Activated CD8-positive, alpha-beta T cell treated with anti-CD3 and anti-CD28 coated beads for 36 hours (primary cell): ENCODE measurements around the gene PRIM1. TPM values are rescaled to one million over a fixed set of nuclear protein-coding genes. Genes with fewer than 3 reads are reported as not detected.
A peak's percentile ranks its signal among the peaks of the same experiment; 100 is the strongest.

Experiments used
- ATAC-seq: fragments of 200-7000 bp; cut with Tn5 transposase; one replicate; pipeline ENCODE4 v1.10.0; 2021; ENCODE audit warnings: mild to moderate bottlenecking, moderate library complexity
- CTCF ChIA-PET: fragments of 350-600 bp; sonication (Branson Sonifier 250); formaldehyde crosslinking; loops from one replicate; lab custom pipeline; 2021; ENCODE audit warnings: antibody characterized with exemption; lab: Charles Lee
- POLR2A ChIA-PET: fragments of 350-600 bp; sonication (Branson Sonifier 250); formaldehyde crosslinking; loops from one replicate; lab custom pipeline; 2021; ENCODE audit warnings: antibody characterized with exemption; lab: Charles Lee
- DNase-seq: peaks from one replicate; pipeline ENCODE4 v3.0.0-alpha.2; 2020
- H3K27ac Mint-ChIP-seq: one replicate; pipeline ENCODE4 v1.8.0; 2021; ENCODE audit warnings: mild to moderate bottlenecking, mixed read lengths
- H3K27me3 Mint-ChIP-seq: one replicate; pipeline ENCODE4 v1.8.0; 2021; ENCODE audit warnings: mixed read lengths
- H3K36me3 Mint-ChIP-seq: one replicate; pipeline ENCODE4 v1.8.0; 2021; ENCODE audit warnings: low read depth, mixed read lengths
- H3K4me1 Mint-ChIP-seq: one replicate; pipeline ENCODE4 v1.8.0; 2021; ENCODE audit warnings: low read depth, mixed read lengths
- H3K4me3 Mint-ChIP-seq: one replicate; pipeline ENCODE4 v1.8.0; 2021; ENCODE audit warnings: mild to moderate bottlenecking, moderate library complexity, mixed read lengths
- H3K9me3 Mint-ChIP-seq: one replicate; pipeline ENCODE4 v1.8.0; 2021; ENCODE audit warnings: mixed read lengths
- CTCF ChIP-seq: fragments of 200-600 bp; IDR thresholded peaks from one replicate; pipeline ENCODE4 v1.8.0; 2022; ENCODE audit warnings: antibody characterized with exemption, mild to moderate bottlenecking
- intact Hi-C: fragments of 100-400 bp; cut with micrococcal nuclease; formaldehyde crosslinking; loops from one replicate; pipeline ENCODE4 v1.10.0; 2022
- total RNA-seq, 2 experiments: library from RNA; stranded (reverse); gene quantifications; one replicate each; pipeline ENCODE4 v1.2.3, GENCODE V29; 2021

PRIM1 gene
- total RNA-seq, 2 experiments from 2014 or later = 80.3 to 86.7 TPM

- CTCF ChIA-PET = no interaction called here
- no peak for TF ChIP-seq CTCF
- no peaks in the 10 kb centered on the region for H3K27me3 Mint-ChIP-seq
- no peak for ATAC-seq
- peaks cover 58% of the 10 kb centered on the region for H3K4me1 Mint-ChIP-seq
- peak overlapping the region; percentile 98 for H3K4me3 Mint-ChIP-seq
- peaks cover 81% of the 10 kb centered on the region for H3K36me3 Mint-ChIP-seq
- POLR2A ChIA-PET = interaction anchor here (0.6 to 4.3 kb wide), 9 partner anchors 11 to 98 kb away, joined by 3 to 45 read pairs (median 4); partner anchors contain the start of genes ATP5F1B, PRIM1 and PTGES3
- intact Hi-C loops = loop anchor here (5.0 to 10.0 kb wide), 2 partner anchors 36 to 79 kb away; partner anchors contain the start of genes ATP5F1B and PTGES3
- peak overlapping the region; percentile 99 for H3K27ac Mint-ChIP-seq
- DNase-seq = no peak
- H3K9me3 Mint-ChIP-seq = no peaks in the 10 kb centered on the region
Observed at GRCh38 chr12:56723352-56723751, 28.8 kb downstream of the PRIM1 start.

- H3K36me3 Mint-ChIP-seq = peaks cover 81% of the 10 kb centered on the region
- CTCF ChIA-PET = interaction anchor here (1.2 kb wide), 1 partner anchor 10 kb away, joined by 4 read pairs; no protein-coding TSS in a partner anchor
- DNase-seq (no peak), ATAC-seq (no peak)
- H3K4me1 Mint-ChIP-seq = peaks cover 58% of the 10 kb centered on the region
- no peaks in the 10 kb centered on the region for H3K27me3 Mint-ChIP-seq
- intact Hi-C loops = loop anchor here (5.0 to 10.0 kb wide), 2 partner anchors 36 to 78 kb away; partner anchors contain the start of genes ATP5F1B and PTGES3
- no peak for TF ChIP-seq CTCF
- H3K4me3 Mint-ChIP-seq = peak overlapping the region; percentile 98
- POLR2A ChIA-PET = interaction anchor here (0.7 to 4.3 kb wide), 7 partner anchors 11 to 98 kb away, joined by 3 to 45 read pairs (median 5); partner anchors contain the start of genes ATP5F1B, PRIM1 and PTGES3
- H3K27ac Mint-ChIP-seq = peak overlapping the region; percentile 99
- no peaks in the 10 kb centered on the region for H3K9me3 Mint-ChIP-seq
Observed at GRCh38 chr12:56722832-56723231, 29.3 kb downstream of the PRIM1 start.

- intact Hi-C loops = loop anchor here (5.0 to 10.0 kb wide), 2 partner anchors 34 to 77 kb away; partner anchors contain the start of genes ATP5F1B and PTGES3
- POLR2A ChIA-PET = interaction anchor here (0.8 to 4.3 kb wide), 7 partner anchors 10 to 371 kb away, joined by 3 to 45 read pairs (median 4); partner anchors contain the start of gene PTGES3
Observed at GRCh38 chr12:56721721-56722120, 30.4 kb downstream of the PRIM1 start.

GRCh38 chr12:56721216-56721615 lies 30.9 kb downstream of the PRIM1 start:
- POLR2A ChIA-PET = interaction anchor here (0.8 to 4.3 kb wide), 5 partner anchors 10 to 372 kb away, joined by 3 to 45 read pairs (median 3); no protein-coding TSS in a partner anchor
- Mint-ChIP-seq H3K4me3 (peak overlapping the region; percentile 98), H3K9me3 (no peaks in the 10 kb centered on the region), H3K4me1 (peaks cover 69% of the 10 kb centered on the region), H3K27me3 (no peaks in the 10 kb centered on the region), H3K36me3 (peaks cover 87% of the 10 kb centered on the region), H3K27ac (peak overlapping the region; percentile 99)
- intact Hi-C loops = loop anchor here (5.0 to 10.0 kb wide), 2 partner anchors 34 to 76 kb away; partner anchors contain the start of genes ATP5F1B and PTGES3
- DNase-seq = no peak
- no peak for TF ChIP-seq CTCF
- ATAC-seq = no peak
- CTCF ChIA-PET = interaction anchor here (0.5 to 1.5 kb wide), 3 partner anchors 36 to 291 kb away, joined by 3 to 4 read pairs (median 3); no protein-coding TSS in a partner anchor

More at GRCh38 chr12:56721721-56722120, 30.4 kb downstream of the PRIM1 start:
- no peak for DNase-seq
- Mint-ChIP-seq H3K36me3 (peaks cover 83% of the 10 kb centered on the region), H3K4me1 (peaks cover 63% of the 10 kb centered on the region), H3K4me3 (peak overlapping the region; percentile 98), H3K27ac (peak overlapping the region; percentile 99), H3K9me3 (no peaks in the 10 kb centered on the region), H3K27me3 (no peaks in the 10 kb centered on the region)
- TF ChIP-seq CTCF = no peak
- CTCF ChIA-PET = interaction anchor here (1.2 to 1.5 kb wide), 3 partner anchors 9 to 280 kb away, joined by 3 to 4 read pairs (median 4); no protein-coding TSS in a partner anchor
- no peak for ATAC-seq
